Colonic mucosa (tissue), 4 donors: ENCODE data around the gene ITPR2. TPM values are rescaled to one million over a fixed set of nuclear protein-coding genes. Genes with fewer than 3 reads are reported as not detected.

ENCODE experiments used
- DNase-seq: peaks from one replicate; pipeline ENCODE4 v3.0.0-alpha.2; 2020
- H3K27ac ChIP-seq: fragments of 200-600 bp; one replicate; pipeline ENCODE4 v1.8.0; 2021
- H3K27me3 ChIP-seq: fragments of 200-600 bp; one replicate; pipeline ENCODE4 v1.8.0; 2021
- H3K36me3 ChIP-seq: fragments of 200-600 bp; one replicate; pipeline ENCODE4 v1.8.0; 2021
- H3K4me1 ChIP-seq: fragments of 200-600 bp; one replicate; pipeline ENCODE4 v1.8.0; 2021; ENCODE audit warnings: mild to moderate bottlenecking
- H3K4me3 ChIP-seq: fragments of 200-600 bp; one replicate; pipeline ENCODE4 v1.8.0; 2021
- H3K9ac ChIP-seq, 2 donors: one replicate each; pipeline ENCODE4 v1.7.0; 2013; ENCODE audit warnings: control low read depth in 2 of 2, low read depth in 2 of 2, low read length in 2 of 2
- H3K9me3 ChIP-seq: fragments of 200-600 bp; one replicate; pipeline ENCODE4 v1.8.0; 2021
- intact Hi-C: fragments of 100-400 bp; cut with DNase I; formaldehyde crosslinking; loops from one replicate; pipeline ENCODE4 v1.14.1; 2022
- total RNA-seq, 2 donors: library from RNA; stranded (reverse); fragmentation: NEBNext Ultra II Directional in 1 of 2; extraction: Animal tissue kit (Norgen Biotek cat#: 25700) in 1 of 2; gene quantifications; one replicate each; pipeline ENCODE4 v1.2.1, GENCODE V29; 2021
- TF ChIP-seq, protein P1 (sequence below): fragments of 200-600 bp; IDR thresholded peaks from one replicate; pipeline ENCODE4 v1.8.0; 2022; ENCODE audit warnings: antibody characterized with exemption, mild to moderate bottlenecking
- donor health status: healthy.
- donor health status: DM: no; HTN: no; CAD: no.
- donor health status: DM: no; HTN: no; CAD: no.

Gene ITPR2
- total RNA-seq, 2 donors from 2014 or later = 15.9 to 39.3 TPM

DNA sequence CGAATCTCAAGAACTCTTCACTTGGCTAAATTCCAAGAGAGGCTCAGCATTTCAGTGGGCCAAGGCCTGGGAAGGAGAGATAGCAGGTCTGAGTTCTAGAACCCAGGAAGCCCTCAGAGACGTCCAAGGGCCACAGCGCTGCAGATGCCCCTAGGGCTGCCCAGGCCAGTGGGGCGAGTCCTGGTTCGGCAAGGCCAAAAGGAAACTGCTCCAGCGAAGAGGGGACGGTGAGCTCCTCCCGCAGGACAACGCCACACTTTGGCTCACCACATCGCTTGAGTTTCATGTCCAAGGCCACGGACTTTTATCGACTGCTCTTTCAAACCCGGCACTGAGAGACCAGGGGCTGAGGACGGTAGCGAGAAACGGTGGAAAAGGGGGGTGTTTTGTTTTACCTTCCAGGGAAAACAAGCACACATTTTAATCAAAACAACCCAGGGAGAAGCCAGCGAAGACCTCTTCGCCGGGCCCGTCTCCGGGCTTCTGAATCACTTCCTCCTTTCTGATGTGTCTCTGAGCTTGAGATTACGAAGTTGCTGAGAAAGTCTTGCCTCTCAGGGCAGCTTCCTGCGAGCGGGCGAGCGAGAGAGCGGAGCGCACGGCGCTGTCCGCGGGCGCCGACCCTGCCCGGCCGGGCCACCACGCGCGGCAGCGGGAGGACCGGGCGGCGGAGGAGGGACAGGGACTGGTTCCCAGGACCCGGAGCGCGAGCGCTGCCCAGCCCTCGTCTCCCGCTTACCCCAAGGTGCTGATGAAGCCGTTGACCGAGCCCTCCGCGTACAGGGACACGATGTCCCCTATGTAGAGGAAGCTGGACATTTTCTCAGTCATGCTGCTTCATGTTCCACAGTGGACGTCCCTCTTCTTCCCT is 808 bp downstream of the ITPR2 start:
- Histone ChIP-seq H3K36me3 (no peaks in the 10 kb centered on the region), H3K27ac (peak overlapping the region; percentile 94), H3K27me3 (no peaks in the 10 kb centered on the region), H3K9ac (peak overlapping the region; percentile 84 to 88), H3K4me1 (peaks cover 4% of the 10 kb centered on the region), H3K9me3 (no peaks in the 10 kb centered on the region), H3K4me3 (peak overlapping the region; percentile 72)
- peak; percentile 75 for DNase-seq
- TF ChIP-seq, protein P1, sequence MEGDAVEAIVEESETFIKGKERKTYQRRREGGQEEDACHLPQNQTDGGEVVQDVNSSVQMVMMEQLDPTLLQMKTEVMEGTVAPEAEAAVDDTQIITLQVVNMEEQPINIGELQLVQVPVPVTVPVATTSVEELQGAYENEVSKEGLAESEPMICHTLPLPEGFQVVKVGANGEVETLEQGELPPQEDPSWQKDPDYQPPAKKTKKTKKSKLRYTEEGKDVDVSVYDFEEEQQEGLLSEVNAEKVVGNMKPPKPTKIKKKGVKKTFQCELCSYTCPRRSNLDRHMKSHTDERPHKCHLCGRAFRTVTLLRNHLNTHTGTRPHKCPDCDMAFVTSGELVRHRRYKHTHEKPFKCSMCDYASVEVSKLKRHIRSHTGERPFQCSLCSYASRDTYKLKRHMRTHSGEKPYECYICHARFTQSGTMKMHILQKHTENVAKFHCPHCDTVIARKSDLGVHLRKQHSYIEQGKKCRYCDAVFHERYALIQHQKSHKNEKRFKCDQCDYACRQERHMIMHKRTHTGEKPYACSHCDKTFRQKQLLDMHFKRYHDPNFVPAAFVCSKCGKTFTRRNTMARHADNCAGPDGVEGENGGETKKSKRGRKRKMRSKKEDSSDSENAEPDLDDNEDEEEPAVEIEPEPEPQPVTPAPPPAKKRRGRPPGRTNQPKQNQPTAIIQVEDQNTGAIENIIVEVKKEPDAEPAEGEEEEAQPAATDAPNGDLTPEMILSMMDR = no peak
- intact Hi-C loops = no loop called here

DNA sequence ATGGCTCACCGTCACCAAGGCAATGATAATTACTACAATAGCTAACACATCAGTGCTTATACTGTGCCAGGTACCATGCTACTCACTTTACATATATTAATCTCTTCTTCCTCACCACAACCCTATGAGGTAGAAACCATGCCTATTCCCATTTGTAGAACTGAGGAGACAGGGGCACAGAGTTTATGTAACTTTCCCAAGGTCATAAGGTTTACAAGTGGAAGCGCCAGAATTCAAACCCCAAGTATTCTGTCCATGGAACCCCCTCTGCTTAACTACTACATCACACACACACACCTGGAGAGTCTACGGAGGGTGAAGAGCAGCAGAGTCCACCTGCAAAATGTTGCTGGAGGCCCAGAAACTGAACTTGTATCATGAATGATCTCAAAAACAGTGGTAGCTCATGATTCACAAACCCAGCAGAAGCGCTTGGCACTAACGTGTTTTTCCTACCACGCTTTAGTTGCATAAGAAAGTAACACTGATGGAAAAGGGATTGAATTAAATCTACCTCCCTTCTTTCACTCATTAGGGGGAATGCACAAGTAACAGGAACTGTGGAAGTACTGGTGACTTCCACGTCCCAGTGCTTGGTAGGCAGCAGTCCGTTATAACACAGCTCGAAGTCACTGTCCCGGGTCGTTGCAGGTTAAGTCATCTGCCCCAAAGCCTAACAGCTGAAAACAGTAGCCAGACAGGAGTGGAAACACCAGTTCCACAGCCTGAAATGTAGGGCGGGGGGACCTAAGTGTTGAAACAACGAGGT is 2.0 kb downstream of the ITPR2 start:
- no peaks in the 10 kb centered on the region for H3K27me3 ChIP-seq
- intact Hi-C loops = no loop called here
- H3K9ac ChIP-seq = no peak overlapping the region
- H3K4me3 ChIP-seq = peak overlapping the region; percentile 11
- H3K9me3 ChIP-seq = no peaks in the 10 kb centered on the region
- H3K4me1 ChIP-seq = peaks cover 4% of the 10 kb centered on the region
- DNase-seq = no peak
- no peak overlapping the region for H3K27ac ChIP-seq
- no peaks in the 10 kb centered on the region for H3K36me3 ChIP-seq
- TF ChIP-seq, protein P1 = no peak

DNA sequence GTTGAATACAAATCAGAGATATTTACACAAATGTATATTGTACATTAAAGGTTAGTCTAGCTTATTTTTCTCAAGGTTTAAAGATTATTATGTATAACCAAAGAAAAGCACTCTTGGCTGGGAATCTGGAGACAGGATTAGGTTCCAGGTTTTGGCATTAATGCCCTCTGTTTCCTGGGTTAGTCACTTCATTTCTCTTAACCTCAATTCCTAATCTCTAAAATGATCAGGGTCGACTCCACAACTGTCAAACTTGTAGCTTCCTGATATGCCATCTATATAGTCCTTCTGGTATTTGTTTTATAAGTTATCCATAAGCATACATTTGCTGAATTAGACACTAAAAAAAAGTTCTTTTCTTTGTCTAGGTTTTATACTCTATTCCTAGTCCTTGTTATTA is 2.6 kb downstream of the ITPR2 start:
- no peaks in the 10 kb centered on the region for H3K9me3 ChIP-seq
- no peak for DNase-seq
- H3K27ac ChIP-seq = no peak overlapping the region
- H3K36me3 ChIP-seq = no peaks in the 10 kb centered on the region
- H3K4me3 ChIP-seq = peak overlapping the region; percentile 11
- peaks cover 4% of the 10 kb centered on the region for H3K4me1 ChIP-seq
- TF ChIP-seq, protein P1 = no peak
- intact Hi-C loops = no loop called here
- no peak overlapping the region for H3K9ac ChIP-seq
- H3K27me3 ChIP-seq = no peaks in the 10 kb centered on the region

- intact Hi-C loops = no loop called here
- Histone ChIP-seq H3K36me3 (no peaks in the 10 kb centered on the region), H3K4me3 (no peak overlapping the region), H3K27ac (no peak overlapping the region), H3K9me3 (no peaks in the 10 kb centered on the region), H3K4me1 (no peaks in the 10 kb centered on the region), H3K27me3 (no peaks in the 10 kb centered on the region), H3K9ac (no peak overlapping the region)
- TF ChIP-seq, protein P1 = no peak
- no peak for DNase-seq
Measured at GRCh38 chr12:26828280-26829073, 4.5 kb downstream of the ITPR2 start.

GRCh38 chr12:26826437-26826836 is 6.6 kb downstream of the ITPR2 start:
- H3K4me3 ChIP-seq = no peak overlapping the region
- no peaks in the 10 kb centered on the region for H3K9me3 ChIP-seq
- no peak overlapping the region for H3K27ac ChIP-seq
- H3K9ac ChIP-seq = no peak overlapping the region
- DNase-seq = no peak
- TF ChIP-seq, protein P1 = no peak
- H3K4me1 ChIP-seq = no peaks in the 10 kb centered on the region
- H3K36me3 ChIP-seq = no peaks in the 10 kb centered on the region
- H3K27me3 ChIP-seq = no peaks in the 10 kb centered on the region
- intact Hi-C loops = no loop called here
